PC-9 (cell line): ENCODE data around the gene TTC23. TPM values are rescaled to one million over a fixed set of nuclear protein-coding genes. Genes with fewer than 3 reads are reported as not detected.

ENCODE experiments used
- BruUV-seq: library from RNA; stranded (reverse); fragments of 400-500 nt; replicated peaks from 2 replicates; lab custom pipeline; 2021; lab: Mats Ljungman, UMichigan
- CTCF ChIA-PET: fragments of 300-600 bp; sonication (Branson Sonifier 250); formaldehyde crosslinking; loops from one replicate; lab custom pipeline; 2022; ENCODE audit warnings: antibody characterized with exemption; lab: Charles Lee
- POLR2A ChIA-PET: fragments of 300-600 bp; sonication (Branson Sonifier 250); formaldehyde crosslinking; loops from one replicate; lab custom pipeline; 2022; ENCODE audit warnings: antibody characterized with exemption; ENCODE audit not compliant: unreplicated experiment; lab: Charles Lee
- DNase-seq, 2 experiments: peaks; one replicate each; pipeline versions ENCODE4 v3.0.0 to v3.0.0-alpha.2; 2015 to 2022; ENCODE audit warnings: mixed read lengths in 1 of 2
- H2AFZ ChIP-seq: fragments of 200-600 bp; sonication (generic); 2 replicates; pipeline ENCODE4 v1.8.1; 2017; ENCODE audit warnings: antibody characterized with exemption
- H3F3A ChIP-seq: fragments of 200-600 bp; sonication (generic); 2 replicates; pipeline ENCODE4 v1.8.1; 2017; ENCODE audit warnings: antibody characterized with exemption, mild to moderate bottlenecking, low read depth; ENCODE audit not compliant: insufficient read depth
- H3K27ac ChIP-seq: fragments of 200-600 bp; sonication (generic); 2 replicates; pipeline ENCODE4 v1.6.1; 2016; ENCODE audit warnings: mixed run types
- H3K27me3 ChIP-seq: fragments of 200-600 bp; sonication (generic); 2 replicates; pipeline ENCODE4 v1.6.1; 2016; ENCODE audit warnings: low read depth, mixed run types; ENCODE audit not compliant: insufficient read depth
- H3K36me3 ChIP-seq: fragments of 200-600 bp; sonication (generic); 2 replicates; pipeline ENCODE4 v1.6.1; 2016; ENCODE audit warnings: low read depth, mixed run types
- H3K4me1 ChIP-seq: fragments of 200-600 bp; sonication (generic); replicated peaks from 2 replicates; pipeline ENCODE4 v1.6.1; 2016; ENCODE audit warnings: mixed run types; ENCODE audit not compliant: insufficient read depth
- H3K4me2 ChIP-seq: fragments of 200-600 bp; sonication (generic); 2 replicates; pipeline ENCODE4 v1.6.1; 2017; ENCODE audit warnings: mixed run types
- H3K4me3 ChIP-seq: fragments of 200-600 bp; sonication (generic); 2 replicates; pipeline ENCODE4 v1.6.1; 2016; ENCODE audit warnings: mixed run types
- H3K79me2 ChIP-seq: fragments of 200-600 bp; sonication (generic); 2 replicates; pipeline ENCODE4 v1.6.1; 2017; ENCODE audit warnings: low read depth, mixed run types
- H3K9me2 ChIP-seq: fragments of 200-600 bp; sonication (generic); 2 replicates; pipeline ENCODE4 v1.8.1; 2017; ENCODE audit warnings: mild to moderate bottlenecking; ENCODE audit not compliant: insufficient read depth
- H3K9me3 ChIP-seq: fragments of 200-600 bp; sonication (generic); 2 replicates; pipeline ENCODE4 v1.8.1; 2016; ENCODE audit warnings: low read depth; ENCODE audit not compliant: insufficient read depth
- H4K20me1 ChIP-seq: fragments of 200-600 bp; sonication (generic); 2 replicates; pipeline ENCODE4 v1.8.1; 2017; ENCODE audit not compliant: insufficient read depth
- EZH2 ChIP-seq: fragments of 200-600 bp; sonication (generic); IDR thresholded peaks from 2 replicates; pipeline ENCODE4 v1.8.0; 2017; ENCODE audit warnings: antibody characterized with exemption, low read depth
- intact Hi-C: fragments of 100-400 bp; cut with micrococcal nuclease; formaldehyde crosslinking; loops from one replicate; pipeline ENCODE4 v1.10.0; 2022; ENCODE audit not compliant: unreplicated experiment
- total RNA-seq: library from RNA; stranded (reverse); gene quantifications from 2 replicates; pipeline ENCODE4 v1.2.3, GENCODE V29; 2021
- TF ChIP-seq, protein P1 (sequence below): fragments of 200-600 bp; sonication (generic); conservative IDR thresholded peaks from 2 replicates; pipeline ENCODE4 v1.6.1; 2017; ENCODE audit warnings: mixed run types, antibody characterized with exemption, mild to moderate bottlenecking, moderate library complexity

The TTC23 gene
- total RNA-seq, 1 experiment from 2014 or later = 18.4 TPM

DNA sequence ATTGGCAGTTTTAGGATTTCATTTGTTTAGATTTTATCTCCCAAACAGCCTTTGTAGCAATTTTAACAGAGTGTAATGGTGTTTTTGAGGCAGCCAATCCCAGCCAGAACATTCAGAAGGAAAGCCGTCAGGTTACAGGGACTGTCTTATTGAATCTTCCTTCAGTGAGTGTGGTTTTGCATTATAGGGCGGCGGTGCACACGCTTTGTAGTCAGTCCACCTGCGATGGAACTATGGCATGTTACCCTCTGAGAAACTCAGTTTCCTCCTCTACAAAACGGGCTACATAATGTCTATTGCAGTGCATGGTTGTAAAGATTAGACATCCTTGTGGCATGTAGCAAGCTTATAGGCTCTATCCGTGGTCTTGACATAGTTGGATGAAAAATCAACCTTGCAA, 2.9 kb upstream of the TTC23 start:
- TSS peak; percentile 51 for BruUV-seq
- no peaks in the 10 kb centered on the region for H3K9me2 ChIP-seq
- peak overlapping the region; percentile 90 for H3K4me2 ChIP-seq
- DNase-seq = no peak
- TF ChIP-seq EZH2 = no peak
- TF ChIP-seq, protein P1, sequence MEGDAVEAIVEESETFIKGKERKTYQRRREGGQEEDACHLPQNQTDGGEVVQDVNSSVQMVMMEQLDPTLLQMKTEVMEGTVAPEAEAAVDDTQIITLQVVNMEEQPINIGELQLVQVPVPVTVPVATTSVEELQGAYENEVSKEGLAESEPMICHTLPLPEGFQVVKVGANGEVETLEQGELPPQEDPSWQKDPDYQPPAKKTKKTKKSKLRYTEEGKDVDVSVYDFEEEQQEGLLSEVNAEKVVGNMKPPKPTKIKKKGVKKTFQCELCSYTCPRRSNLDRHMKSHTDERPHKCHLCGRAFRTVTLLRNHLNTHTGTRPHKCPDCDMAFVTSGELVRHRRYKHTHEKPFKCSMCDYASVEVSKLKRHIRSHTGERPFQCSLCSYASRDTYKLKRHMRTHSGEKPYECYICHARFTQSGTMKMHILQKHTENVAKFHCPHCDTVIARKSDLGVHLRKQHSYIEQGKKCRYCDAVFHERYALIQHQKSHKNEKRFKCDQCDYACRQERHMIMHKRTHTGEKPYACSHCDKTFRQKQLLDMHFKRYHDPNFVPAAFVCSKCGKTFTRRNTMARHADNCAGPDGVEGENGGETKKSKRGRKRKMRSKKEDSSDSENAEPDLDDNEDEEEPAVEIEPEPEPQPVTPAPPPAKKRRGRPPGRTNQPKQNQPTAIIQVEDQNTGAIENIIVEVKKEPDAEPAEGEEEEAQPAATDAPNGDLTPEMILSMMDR = no peak
- no peaks in the 10 kb centered on the region for H3K36me3 ChIP-seq
- H3K27ac ChIP-seq = no peak overlapping the region
- peak overlapping the region; percentile 93 for H2AFZ ChIP-seq
- peaks cover 15% of the 10 kb centered on the region for H3K79me2 ChIP-seq
- intact Hi-C loops = loop anchor here (10.0 kb wide), 1 partner anchor 608 kb away; the partner anchor contains the start of gene IGF1R
- ChIA-PET POLR2A (interaction anchor here (0.6 kb wide), 1 partner anchor 42 kb away, joined by 4 read pairs; no protein-coding TSS in a partner anchor), CTCF (interaction anchor here (0.5 kb wide), 1 partner anchor 203 kb away, joined by 5 read pairs; no protein-coding TSS in a partner anchor)
- H3K4me1 ChIP-seq = peaks cover 20% of the 10 kb centered on the region
- no peaks in the 10 kb centered on the region for H3K27me3 ChIP-seq
- H3K9me3 ChIP-seq = no peaks in the 10 kb centered on the region
- no peaks in the 10 kb centered on the region for H4K20me1 ChIP-seq
- H3K4me3 ChIP-seq = peak overlapping the region; percentile 74
- H3F3A ChIP-seq = peaks cover 8% of the 10 kb centered on the region; the same call in 1 of the 2 replicates

DNA sequence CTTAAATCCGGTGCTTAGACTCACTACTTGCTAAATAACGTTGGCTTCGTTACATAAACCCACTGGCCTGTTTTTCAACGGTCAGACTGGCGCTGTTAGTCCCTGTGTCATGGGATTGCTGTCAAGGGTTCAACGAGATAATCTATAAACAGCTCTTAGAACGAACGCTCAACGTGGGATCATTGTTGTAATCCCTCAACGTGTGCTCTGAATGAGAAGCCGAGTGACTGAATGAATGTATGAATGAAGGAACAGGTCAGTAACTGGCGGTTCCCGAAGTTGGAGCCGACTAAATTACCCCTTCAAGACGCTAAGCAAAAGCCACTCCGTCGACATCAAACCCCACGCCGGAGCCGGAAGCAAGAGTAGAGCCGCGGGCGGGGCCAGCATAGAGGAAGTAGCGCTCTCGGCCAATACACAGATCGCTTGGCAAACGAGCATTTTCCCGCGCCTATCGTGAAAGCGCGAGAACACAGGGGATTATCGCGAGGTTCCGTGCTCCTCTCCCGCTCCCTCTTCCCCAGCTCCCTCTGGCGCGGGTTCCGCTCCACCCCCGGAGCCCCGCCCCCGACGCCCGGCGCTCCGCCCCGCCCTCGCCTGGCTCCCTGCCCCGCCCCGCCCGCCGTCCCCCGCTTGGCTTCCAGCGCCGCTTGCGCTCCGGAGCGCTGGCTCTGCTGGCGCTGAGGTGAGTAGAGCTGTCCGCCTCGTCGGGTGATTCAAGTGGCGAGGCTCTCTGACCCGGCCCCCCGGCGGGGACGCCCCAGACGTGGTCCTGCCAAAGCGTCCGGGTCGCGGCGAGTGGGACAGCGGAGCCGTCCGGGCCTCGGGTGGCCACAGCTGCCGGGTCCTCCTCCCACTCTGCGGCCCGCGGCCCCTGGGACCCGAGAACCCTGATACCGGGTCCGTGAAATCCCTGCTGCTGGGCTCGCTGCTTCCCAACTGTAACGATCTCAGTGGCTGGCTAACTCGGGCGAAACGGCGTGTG, 1.8 kb upstream of the TTC23 start, which contains the start of gene LRRC28:
TSS of gene LRRC28 (plus strand) at position 625 of the 985 bp plus-strand sequence. CDS start 4,477 bp downstream, outside the sequence.
- no peaks in the 10 kb centered on the region for H3K27me3 ChIP-seq
- H3K4me1 ChIP-seq = peaks cover 20% of the 10 kb centered on the region
- no peaks in the 10 kb centered on the region for H3K36me3 ChIP-seq
- ChIA-PET CTCF (interaction anchor here (0.5 kb wide), 1 partner anchor 470 kb away, joined by 3 read pairs; no protein-coding TSS in a partner anchor), POLR2A (interaction anchor here (0.6 to 0.7 kb wide), 5 partner anchors 20 to 483 kb away, joined by 3 to 12 read pairs (median 3); no protein-coding TSS in a partner anchor)
- H3K27ac ChIP-seq = peak within 1 kb of the TSS; percentile 74
- H3F3A ChIP-seq = peaks cover 8% of the 10 kb centered on the region; the same call in 1 of the 2 replicates
- H3K9me2 ChIP-seq = no peaks in the 10 kb centered on the region
- intact Hi-C loops = loop anchor here (10.0 kb wide), 1 partner anchor 606 kb away; the partner anchor contains the start of gene IGF1R
- BruUV-seq = TSS peak; percentile 93
- H3K4me3 ChIP-seq = peak within 1 kb of the TSS; percentile 98
- H3K4me2 ChIP-seq = peak within 1 kb of the TSS; percentile 90
- TF ChIP-seq EZH2 = no peak
- TF ChIP-seq, protein P1 = no peak
- H4K20me1 ChIP-seq = no peaks in the 10 kb centered on the region
- DNase-seq = peak; percentile 93 to 98
- H2AFZ ChIP-seq = peak within 1 kb of the TSS; percentile 93
- peaks cover 26% of the 10 kb centered on the region for H3K79me2 ChIP-seq
- no peaks in the 10 kb centered on the region for H3K9me3 ChIP-seq

DNA sequence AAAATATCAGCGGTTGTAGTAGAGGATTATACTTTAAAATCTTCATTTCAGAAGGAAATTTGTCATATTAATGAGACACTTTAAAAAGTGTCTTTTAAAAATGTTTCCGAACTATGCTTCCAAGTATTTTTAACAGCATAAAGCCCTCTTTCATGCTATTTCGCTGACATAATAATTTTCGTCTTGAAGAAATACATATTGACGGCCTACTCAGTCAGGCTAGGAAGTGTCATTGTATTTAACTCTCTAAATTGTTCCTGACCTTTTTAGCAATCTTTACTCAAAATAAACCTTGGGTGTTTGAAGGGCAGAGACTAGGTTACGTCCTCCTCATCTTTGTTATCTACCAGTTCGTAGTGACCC, 1.1 kb upstream of the TTC23 start:
- Histone ChIP-seq H2AFZ (peak overlapping the region; percentile 91), H3K4me1 (peaks cover 20% of the 10 kb centered on the region), H3K36me3 (no peaks in the 10 kb centered on the region), H3K4me3 (peak overlapping the region; percentile 98), H3K4me2 (peak overlapping the region; percentile 90), H3F3A (peaks cover 8% of the 10 kb centered on the region; the same call in 1 of the 2 replicates), H3K9me3 (no peaks in the 10 kb centered on the region), H3K79me2 (peaks cover 27% of the 10 kb centered on the region), H3K27me3 (no peaks in the 10 kb centered on the region), H3K27ac (peak overlapping the region; percentile 74), H3K9me2 (no peaks in the 10 kb centered on the region), H4K20me1 (no peaks in the 10 kb centered on the region)
- POLR2A ChIA-PET = no interaction called here
- DNase-seq = no peak
- BruUV-seq = no TSS peak
- intact Hi-C loops = loop anchor here (10.0 kb wide), 1 partner anchor 606 kb away; the partner anchor contains the start of gene IGF1R
- TF ChIP-seq, protein P1 = no peak
- TF ChIP-seq EZH2 = no peak
- CTCF ChIA-PET = no interaction called here
